DND-41 (cell line): ENCODE measurements around the gene CASP4.
"Not testable (repeated sequence)": the region's sequence is repeated elsewhere in the genome, so short reads cannot be mapped to it uniquely, and the experiment has no call there.

Experiments
- CTCF ChIP-seq: IDR thresholded peaks from 2 replicates; pipeline ENCODE4 v1.5.1; 2012; ENCODE audit warnings: borderline replicate concordance, low read length, moderate library complexity, mild to moderate bottlenecking; ENCODE audit not compliant: poor library complexity, severe bottlenecking; ENCODE audit errors: extremely low read depth
- EZH2 ChIP-seq: IDR thresholded peaks from 3 replicates; pipeline ENCODE4 v1.6.1; 2012; ENCODE audit warnings: borderline replicate concordance, low read depth, mild to moderate bottlenecking, moderate library complexity, low read length, inconsistent platforms; ENCODE audit not compliant: severe bottlenecking

- not testable (repeated sequence) for TF ChIP-seq CTCF, EZH2
Measured at GRCh38 chr11:104934073-104934472, 34.3 kb downstream of the CASP4 start.
